Effector memory CD8-positive, alpha-beta T cell (primary cell): ENCODE results near the gene FHOD1.

Experiments
- ATAC-seq: fragments of 150-1000 bp; cut with Tn5 transposase; replicated peaks from 2 replicates; pipeline ENCODE4 v1.10.0; 2021; ENCODE audit warnings: mild to moderate bottlenecking, moderate library complexity
- DNase-seq, 3 experiments: peaks; one replicate each; pipeline ENCODE4 v3.0.0; 2021
- H3K27ac Mint-ChIP-seq, 2 donors: one replicate each; pipeline ENCODE4 v1.8.0; 2022; ENCODE audit warnings: mild to moderate bottlenecking in 2 of 2, mixed read lengths in 2 of 2, moderate library complexity in 2 of 2
- H3K27me3 Mint-ChIP-seq, 2 donors: one replicate each; pipeline ENCODE4 v1.8.0; 2022; ENCODE audit warnings: mixed read lengths in 2 of 2
- H3K36me3 Mint-ChIP-seq: one replicate; pipeline ENCODE4 v1.8.0; 2022; ENCODE audit warnings: mild to moderate bottlenecking, moderate library complexity, mixed read lengths; ENCODE audit not compliant: insufficient read depth
- H3K4me1 Mint-ChIP-seq, 2 donors: one replicate each; pipeline ENCODE4 v1.8.0; 2022; ENCODE audit warnings: low read depth in 2 of 2, mixed read lengths in 2 of 2
- H3K4me3 Mint-ChIP-seq, 2 donors: one replicate each; pipeline ENCODE4 v1.8.0; 2022; ENCODE audit warnings: mild to moderate bottlenecking in 2 of 2, mixed read lengths in 2 of 2, moderate library complexity in 2 of 2
- H3K9me3 Mint-ChIP-seq, 2 donors: one replicate each; pipeline ENCODE4 v1.8.0; 2022; ENCODE audit warnings: mixed read lengths in 2 of 2

Gene FHOD1

GRCh38 chr16:67199011-67199807, 48.1 kb downstream of the FHOD1 start, which contains the start of gene ELMO3:
TSS of gene ELMO3 (plus strand) at chr16:67199131. CDS start at chr16:67199327, 196 bp downstream.
- H3K36me3 Mint-ChIP-seq = peaks cover 38% of the 10 kb centered on the region
- H3K4me1 Mint-ChIP-seq = peaks cover 17% of the 10 kb centered on the region in 2 donors
- no peak within 1 kb of the TSS for H3K27ac Mint-ChIP-seq
- ATAC-seq (no peak), DNase-seq (no peak)
- no peak within 1 kb of the TSS for H3K4me3 Mint-ChIP-seq
- H3K27me3 Mint-ChIP-seq = no peaks in the 10 kb centered on the region
- H3K9me3 Mint-ChIP-seq = no peaks in the 10 kb centered on the region

GRCh38 chr16:67198238-67198734, 49.0 kb downstream of the FHOD1 start:
- DNase-seq (no peak), ATAC-seq (peak; percentile 43)
- Mint-ChIP-seq H3K36me3 (peaks cover 45% of the 10 kb centered on the region), H3K27me3 (no peaks in the 10 kb centered on the region), H3K4me3 (no peak overlapping the region), H3K27ac (no peak overlapping the region), H3K9me3 (no peaks in the 10 kb centered on the region), H3K4me1 (peaks cover 25 to 26% of the 10 kb centered on the region in 2 donors)

GRCh38 chr16:67197704-67198103, 49.6 kb downstream of the FHOD1 start:
- H3K4me3 Mint-ChIP-seq = no peak overlapping the region
- no peak for DNase-seq

GRCh38 chr16:67196881-67197280, 50.4 kb downstream of the FHOD1 start:
- H3K4me3 Mint-ChIP-seq = peak overlapping the region in 1 of 2 donors; percentile 4
- peak overlapping the region; percentile 76 to 79 for H3K27ac Mint-ChIP-seq
- no peaks in the 10 kb centered on the region for H3K27me3 Mint-ChIP-seq
- ATAC-seq = no peak
- peaks cover 49% of the 10 kb centered on the region for H3K36me3 Mint-ChIP-seq
- H3K4me1 Mint-ChIP-seq = peaks cover 33 to 36% of the 10 kb centered on the region in 2 donors
- no peaks in the 10 kb centered on the region for H3K9me3 Mint-ChIP-seq
- DNase-seq = no peak

More at GRCh38 chr16:67197704-67198103, 49.6 kb downstream of the FHOD1 start:
- H3K36me3 Mint-ChIP-seq = peaks cover 49% of the 10 kb centered on the region
- H3K27ac Mint-ChIP-seq = no peak overlapping the region
- H3K27me3 Mint-ChIP-seq = no peaks in the 10 kb centered on the region
- H3K4me1 Mint-ChIP-seq = peaks cover 30 to 32% of the 10 kb centered on the region in 2 donors
- H3K9me3 Mint-ChIP-seq = no peaks in the 10 kb centered on the region
- ATAC-seq = no peak

- H3K9me3 Mint-ChIP-seq = no peaks in the 10 kb centered on the region
- ATAC-seq = no peak
- H3K4me3 Mint-ChIP-seq = no peak overlapping the region
- no peaks in the 10 kb centered on the region for H3K27me3 Mint-ChIP-seq
- peak overlapping the region; percentile 74 to 79 for H3K27ac Mint-ChIP-seq
- no peak for DNase-seq
- H3K4me1 Mint-ChIP-seq = peaks cover 41 to 42% of the 10 kb centered on the region in 2 donors
- peaks cover 47% of the 10 kb centered on the region for H3K36me3 Mint-ChIP-seq
These were observed 51.6 kb downstream of the FHOD1 start for GRCh38 chr16:67195676-67196075.

GRCh38 chr16:67194260-67194659, 53.0 kb downstream of the FHOD1 start:
- peaks cover 43% of the 10 kb centered on the region for H3K36me3 Mint-ChIP-seq
- DNase-seq (no peak), ATAC-seq (no peak)
- H3K27me3 Mint-ChIP-seq = no peaks in the 10 kb centered on the region
- H3K4me1 Mint-ChIP-seq = peaks cover 41 to 42% of the 10 kb centered on the region in 2 donors
- H3K27ac Mint-ChIP-seq = peak overlapping the region; percentile 89 to 94
- H3K4me3 Mint-ChIP-seq = peak overlapping the region; percentile 84 to 89
- no peaks in the 10 kb centered on the region for H3K9me3 Mint-ChIP-seq

GRCh38 chr16:67193536-67193935, 53.7 kb downstream of the FHOD1 start:
- no peaks in the 10 kb centered on the region for H3K9me3 Mint-ChIP-seq
- no peak for DNase-seq
- no peaks in the 10 kb centered on the region for H3K27me3 Mint-ChIP-seq
- ATAC-seq = no peak
- H3K4me3 Mint-ChIP-seq = peak overlapping the region; percentile 84 to 89
- peaks cover 41 to 42% of the 10 kb centered on the region in 2 donors for H3K4me1 Mint-ChIP-seq
- peak overlapping the region; percentile 89 to 94 for H3K27ac Mint-ChIP-seq
- peaks cover 42% of the 10 kb centered on the region for H3K36me3 Mint-ChIP-seq

- ATAC-seq = peak; percentile 45
- Mint-ChIP-seq H3K4me1 (peaks cover 37 to 41% of the 10 kb centered on the region in 2 donors), H3K27ac (peak overlapping the region; percentile 89 to 94), H3K36me3 (peaks cover 35% of the 10 kb centered on the region), H3K9me3 (no peaks in the 10 kb centered on the region), H3K27me3 (no peaks in the 10 kb centered on the region), H3K4me3 (peak overlapping the region; percentile 84 to 89)
- no peak for DNase-seq
These were observed 54.4 kb downstream of the FHOD1 start for GRCh38 chr16:67192781-67193361.

- DNase-seq (peak; percentile 83 to 85 (median 84)), ATAC-seq (peak; percentile 97)
- H3K27me3 Mint-ChIP-seq = no peaks in the 10 kb centered on the region
- peaks cover 37 to 41% of the 10 kb centered on the region in 2 donors for H3K4me1 Mint-ChIP-seq
- H3K36me3 Mint-ChIP-seq = peaks cover 33% of the 10 kb centered on the region
- H3K9me3 Mint-ChIP-seq = no peaks in the 10 kb centered on the region
- peak within 1 kb of the TSS; percentile 84 to 89 for H3K4me3 Mint-ChIP-seq
- peak within 1 kb of the TSS; percentile 89 to 94 for H3K27ac Mint-ChIP-seq
These were observed 55.1 kb downstream of the FHOD1 start, which contains the start of gene E2F4 for GRCh38 chr16:67191995-67192681. TSS of gene E2F4 (plus strand) at chr16:67192155. CDS start at chr16:67192228, 73 bp downstream.

GRCh38 chr16:67191411-67191994, 55.8 kb downstream of the FHOD1 start:
- DNase-seq = no peak
- H3K4me3 Mint-ChIP-seq = peak overlapping the region; percentile 84 to 89
- H3K27me3 Mint-ChIP-seq = no peaks in the 10 kb centered on the region
- H3K4me1 Mint-ChIP-seq = peaks cover 32 to 36% of the 10 kb centered on the region in 2 donors
- H3K27ac Mint-ChIP-seq = peak overlapping the region; percentile 89 to 94
- peak; percentile 3 for ATAC-seq
- peaks cover 32% of the 10 kb centered on the region for H3K36me3 Mint-ChIP-seq
- no peaks in the 10 kb centered on the region for H3K9me3 Mint-ChIP-seq

- peak overlapping the region in 1 of 2 donors; percentile 94 for H3K27ac Mint-ChIP-seq
- no peak for ATAC-seq
These were observed 56.6 kb downstream of the FHOD1 start for GRCh38 chr16:67190448-67191399.

GRCh38 chr16:67190041-67190440, 57.2 kb downstream of the FHOD1 start, which contains the start of gene EXOC3L1:
TSS of gene EXOC3L1 (minus strand) at chr16:67190136. CDS start at chr16:67189676, 460 bp downstream.
- Mint-ChIP-seq H3K27me3 (no peaks in the 10 kb centered on the region), H3K4me3 (no peak within 1 kb of the TSS), H3K36me3 (peaks cover 28% of the 10 kb centered on the region), H3K9me3 (no peaks in the 10 kb centered on the region), H3K4me1 (peaks cover 31 to 32% of the 10 kb centered on the region in 2 donors), H3K27ac (no peak within 1 kb of the TSS)
- ATAC-seq = no peak
- DNase-seq = no peak

More at GRCh38 chr16:67190448-67191399, 56.6 kb downstream of the FHOD1 start:
- Mint-ChIP-seq H3K4me3 (peak overlapping the region; percentile 84 to 89), H3K9me3 (no peaks in the 10 kb centered on the region), H3K27me3 (no peaks in the 10 kb centered on the region), H3K36me3 (peaks cover 27% of the 10 kb centered on the region), H3K4me1 (peaks cover 26 to 28% of the 10 kb centered on the region in 2 donors)
- no peak for DNase-seq
